GM12874 (cell line): ENCODE measurements around the gene TTLL11.

ENCODE experiments used
- CTCF ChIP-seq: IDR thresholded peaks from 2 replicates; pipeline ENCODE4 v1.5.1; 2011; ENCODE audit warnings: low read depth, mild to moderate bottlenecking, control low read depth, low read length, moderate library complexity; ENCODE audit not compliant: insufficient read depth

The TTLL11 gene

DNA sequence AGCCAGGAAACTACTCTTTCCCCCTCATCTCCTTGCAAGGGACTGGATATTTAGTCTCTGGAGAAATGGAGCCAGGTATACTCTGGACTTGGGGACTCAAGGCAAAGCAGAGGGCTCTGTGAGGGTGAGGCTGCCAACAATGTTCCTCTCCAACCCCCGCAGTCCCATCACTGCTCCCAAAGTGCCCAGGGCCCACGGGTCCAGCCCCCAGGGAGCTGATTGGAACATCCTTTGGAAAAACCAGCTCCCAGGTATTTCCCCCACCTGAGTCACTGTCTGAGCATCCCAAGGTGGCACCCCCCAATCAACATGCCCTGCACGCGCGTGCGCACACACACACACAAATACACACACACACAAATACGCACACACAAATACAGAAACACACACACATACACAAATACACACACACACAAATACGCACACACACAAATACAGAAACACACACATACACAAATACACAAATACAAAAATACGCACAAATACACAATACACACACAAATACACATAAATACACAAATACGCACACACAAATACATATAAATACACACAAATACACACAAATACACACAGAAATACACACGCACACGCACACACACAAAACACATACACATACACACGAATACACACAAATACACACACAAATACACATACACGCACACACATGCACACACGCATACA, 304.3 kb downstream of the TTLL11 start:
- TF ChIP-seq CTCF, result no peak

- TF ChIP-seq CTCF, result no peak
Measured at GRCh38 chr9:121786998-121787422, 306.1 kb downstream of the TTLL11 start.

GRCh38 chr9:121786543-121786948, 306.6 kb downstream of the TTLL11 start:
- no peak for TF ChIP-seq CTCF

GRCh38 chr9:121785673-121786542, 307.2 kb downstream of the TTLL11 start:
- TF ChIP-seq CTCF, result no peak

- no peak for TF ChIP-seq CTCF
Measured at GRCh38 chr9:121784731-121785411, 308.2 kb downstream of the TTLL11 start.

GRCh38 chr9:121783521-121784507, 309.3 kb downstream of the TTLL11 start:
- TF ChIP-seq CTCF, result no peak
